H1 (cell line): ENCODE results near the gene DDA1. TPM values are rescaled to one million over a fixed set of nuclear protein-coding genes. Genes with fewer than 3 reads are reported as not detected.

Experiments
- ATF2 ChIP-seq: IDR thresholded peaks from 2 replicates; pipeline ENCODE4 v1.6.1; 2012; ENCODE audit warnings: low read length, inconsistent platforms
- EP300 ChIP-seq, 2 experiments: IDR thresholded peaks; 1 replicate in 1 of 2; 2 replicates in 1 of 2; pipeline ENCODE4 v1.6.1; 2011 to 2012; ENCODE audit warnings: low read depth in 2 of 2, low read length in 2 of 2, mild to moderate bottlenecking in 2 of 2, borderline replicate concordance in 1 of 2, inconsistent platforms in 1 of 2, moderate library complexity in 1 of 2
- KDM4A ChIP-seq: IDR thresholded peaks from one replicate; pipeline ENCODE4 v1.7.1; 2012; ENCODE audit warnings: low read depth, mild to moderate bottlenecking, moderate library complexity, low read length, inconsistent platforms; ENCODE audit not compliant: severe bottlenecking
- PHF8 ChIP-seq: fragments of 200-600 bp; sonication (generic); conservative IDR thresholded peaks from 2 replicates; pipeline ENCODE4 v1.7.1; 2012; ENCODE audit warnings: low read depth, mild to moderate bottlenecking, inconsistent platforms, low read length, moderate library complexity
- SAP30 ChIP-seq: fragments of 300-600 bp; sonication (generic); IDR thresholded peaks from 2 replicates; pipeline ENCODE4 v1.7.1; 2012; ENCODE audit warnings: low read length, moderate library complexity, mild to moderate bottlenecking, inconsistent platforms; ENCODE audit not compliant: insufficient read depth, insufficient replicate concordance
- TAF1 ChIP-seq: IDR thresholded peaks from 2 replicates; pipeline ENCODE4 v1.6.1; 2011; ENCODE audit warnings: mild to moderate bottlenecking, low read depth, low read length
- polyA plus RNA-seq, 7 experiments: library from polyadenylated mRNA; depleted of rRNA in 3 of 7; stranded (reverse) in 5 of 7; unstranded in 2 of 7; fragments of >200 nt in 5 of 7; fragments of 200-250 nt in 2 of 7; gene quantifications; 1 replicate in 5 of 7; 2 replicates in 1 of 7; 4 replicates in 1 of 7; pipeline versions ENCODE4 v1.2.1 to v1.2.3, GENCODE V29; 2011 to 2013; ENCODE audit warnings: missing spikeins in 2 of 7, mixed read lengths in 2 of 7
- total RNA-seq: library from RNA; stranded (reverse); fragmentation: NEBNext Ultra II Directional; extraction: Animal tissue kit (Norgen Biotek cat#: 25700); gene quantifications from 2 replicates; pipeline ENCODE4 v1.2.1, GENCODE V29; 2021

Gene DDA1
- total and polyA plus RNA-seq, 2 of the 8 experiments (the other 6 are each of a cell fraction or from before 2014, with no cell fraction given) = 29.2 to 34.5 TPM

GRCh38 chr19:17279436-17279835 lies 29.9 kb upstream of the DDA1 start (continued):
- TF ChIP-seq ATF2 = no peak
- no peak for TF ChIP-seq KDM4A
- no peak for TF ChIP-seq PHF8
- no peak for TF ChIP-seq TAF1
- no peak for TF ChIP-seq SAP30
- TF ChIP-seq EP300 (IDR thresholded peaks at IDR 0.05; ENCODE audit: borderline replicate concordance in 1 of 2, low read depth in 2 of 2, low read length in 2 of 2) = no peak
